Measurements from ENCODE around the gene ASXL2.
"Not testable (repeated sequence)": the region's sequence is repeated elsewhere in the genome, so short reads cannot be mapped to it uniquely, and the experiment has no call there.

ASXL2 gene

GRCh38 chr2:25831746-25832449 lies 46.4 kb downstream of the ASXL2 start:
- TF ChIP-seq CTCF (IDR thresholded peaks at IDR 0.05; ENCODE audit: control insufficient read depth, insufficient read depth, low read depth, low read length, missing control alignments): no peak
- no peak for DNase-seq (ENCODE audit: low read depth)

GRCh38 chr2:25829828-25830227 lies 48.5 kb downstream of the ASXL2 start:
- no peak for TF ChIP-seq CTCF (IDR thresholded peaks at IDR 0.05; ENCODE audit: control insufficient read depth, insufficient read depth, low read depth, low read length, missing control alignments)

More at GRCh38 chr2:25831746-25832449, 46.4 kb downstream of the ASXL2 start:
- H3K4me3 ChIP-seq (ENCODE audit: control insufficient read depth, low read depth, low read length): no peak overlapping the region

GRCh38 chr2:25829377-25829704 lies 48.9 kb downstream of the ASXL2 start:
- no peak for DNase-seq (ENCODE audit: low read depth)
- H3K4me3 ChIP-seq (ENCODE audit: control insufficient read depth, low read depth, low read length): no peak overlapping the region
- no peak for TF ChIP-seq CTCF (IDR thresholded peaks at IDR 0.05; ENCODE audit: control insufficient read depth, insufficient read depth, low read depth, low read length, missing control alignments)

More at GRCh38 chr2:25829828-25830227, 48.5 kb downstream of the ASXL2 start:
- DNase-seq (ENCODE audit: low read depth): no peak
- no peak overlapping the region for H3K4me3 ChIP-seq (ENCODE audit: control insufficient read depth, low read depth, low read length)

- H3K4me3 ChIP-seq (ENCODE audit: control insufficient read depth, low read depth, low read length); DNase-seq (ENCODE audit: low read depth): not testable (repeated sequence)
Measured at GRCh38 chr2:25828532-25829376, 49.5 kb downstream of the ASXL2 start.

- no peak for DNase-seq (ENCODE audit: low read depth)
- no peak overlapping the region for H3K4me3 ChIP-seq (ENCODE audit: control insufficient read depth, low read depth, low read length)
- TF ChIP-seq CTCF (IDR thresholded peaks at IDR 0.05; ENCODE audit: control insufficient read depth, insufficient read depth, low read depth, low read length, missing control alignments): no peak
Measured at GRCh38 chr2:25825238-25825637, 53.0 kb downstream of the ASXL2 start.

- no peak for DNase-seq (ENCODE audit: low read depth)
- no peak for TF ChIP-seq CTCF (IDR thresholded peaks at IDR 0.05; ENCODE audit: control insufficient read depth, insufficient read depth, low read depth, low read length, missing control alignments)
- no peak overlapping the region for H3K4me3 ChIP-seq (ENCODE audit: control insufficient read depth, low read depth, low read length)
Measured at GRCh38 chr2:25824718-25825117, 53.6 kb downstream of the ASXL2 start.

GRCh38 chr2:25824216-25824615 lies 54.1 kb downstream of the ASXL2 start:
- no peak overlapping the region for H3K4me3 ChIP-seq (ENCODE audit: control insufficient read depth, low read depth, low read length)
- no peak for TF ChIP-seq CTCF (IDR thresholded peaks at IDR 0.05; ENCODE audit: control insufficient read depth, insufficient read depth, low read depth, low read length, missing control alignments)
- no peak for DNase-seq (ENCODE audit: low read depth)

Data from AG09309 (cell line).